ENCODE data around the gene ACADVL.

ACADVL gene

DNA sequence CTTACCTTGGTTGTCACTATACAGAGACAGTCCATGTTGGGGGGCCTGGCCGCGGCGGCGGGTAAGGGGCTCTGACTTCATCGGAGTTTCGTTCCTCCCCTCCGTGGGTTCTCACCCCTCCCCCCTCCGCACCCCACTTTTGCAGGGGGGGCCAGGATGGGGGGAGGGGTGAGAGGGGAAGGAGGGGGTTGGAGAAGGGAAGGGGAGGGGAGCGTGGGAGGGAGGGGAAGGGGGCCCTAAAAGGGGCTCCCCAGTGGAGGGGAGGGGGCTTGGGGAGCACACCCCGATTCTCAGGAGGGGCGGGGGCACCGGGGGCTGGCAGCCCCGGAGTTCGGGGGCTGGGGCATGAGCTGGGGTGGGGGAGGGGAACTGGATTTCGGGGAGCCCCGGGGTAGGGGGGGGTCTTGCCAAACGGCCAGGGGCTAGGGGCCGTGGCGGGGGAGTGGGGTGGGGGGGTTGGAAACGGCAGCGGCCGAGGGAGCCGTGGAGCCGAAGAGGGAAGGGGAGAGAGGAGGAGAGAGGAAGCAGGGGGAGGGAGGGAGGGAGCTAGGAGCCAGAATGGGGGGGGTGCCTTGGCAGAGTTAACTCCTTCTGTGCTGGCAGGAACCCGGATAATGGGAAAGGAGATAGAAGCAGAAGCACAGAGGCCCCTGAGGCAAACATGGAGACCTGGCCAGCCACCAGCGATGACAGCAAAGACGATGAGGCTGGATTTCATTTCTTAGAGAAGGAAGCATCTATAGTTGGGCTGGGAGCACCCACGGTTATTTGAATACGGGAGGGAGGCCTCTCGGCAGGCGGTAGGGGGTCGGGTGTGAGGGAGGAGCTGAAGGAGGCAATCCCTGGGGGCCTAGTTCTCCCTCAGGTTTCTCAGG is 2.4 kb upstream of the ACADVL start:
- peak overlapping the region; percentile 71 for H3K4me3 ChIP-seq (ENCODE audit: low read depth, low read length)
- TF ChIP-seq, protein P1, sequence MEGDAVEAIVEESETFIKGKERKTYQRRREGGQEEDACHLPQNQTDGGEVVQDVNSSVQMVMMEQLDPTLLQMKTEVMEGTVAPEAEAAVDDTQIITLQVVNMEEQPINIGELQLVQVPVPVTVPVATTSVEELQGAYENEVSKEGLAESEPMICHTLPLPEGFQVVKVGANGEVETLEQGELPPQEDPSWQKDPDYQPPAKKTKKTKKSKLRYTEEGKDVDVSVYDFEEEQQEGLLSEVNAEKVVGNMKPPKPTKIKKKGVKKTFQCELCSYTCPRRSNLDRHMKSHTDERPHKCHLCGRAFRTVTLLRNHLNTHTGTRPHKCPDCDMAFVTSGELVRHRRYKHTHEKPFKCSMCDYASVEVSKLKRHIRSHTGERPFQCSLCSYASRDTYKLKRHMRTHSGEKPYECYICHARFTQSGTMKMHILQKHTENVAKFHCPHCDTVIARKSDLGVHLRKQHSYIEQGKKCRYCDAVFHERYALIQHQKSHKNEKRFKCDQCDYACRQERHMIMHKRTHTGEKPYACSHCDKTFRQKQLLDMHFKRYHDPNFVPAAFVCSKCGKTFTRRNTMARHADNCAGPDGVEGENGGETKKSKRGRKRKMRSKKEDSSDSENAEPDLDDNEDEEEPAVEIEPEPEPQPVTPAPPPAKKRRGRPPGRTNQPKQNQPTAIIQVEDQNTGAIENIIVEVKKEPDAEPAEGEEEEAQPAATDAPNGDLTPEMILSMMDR (IDR thresholded peaks at IDR 0.05; ENCODE audit: low read depth, low read length), result no peak
- peak; percentile 81 for DNase-seq (ENCODE audit: low read depth, low spot score)
- in situ Hi-C loops (cut with HindIII; ENCODE audit: low sequenced_read_pairs), result no loop called here

DNA sequence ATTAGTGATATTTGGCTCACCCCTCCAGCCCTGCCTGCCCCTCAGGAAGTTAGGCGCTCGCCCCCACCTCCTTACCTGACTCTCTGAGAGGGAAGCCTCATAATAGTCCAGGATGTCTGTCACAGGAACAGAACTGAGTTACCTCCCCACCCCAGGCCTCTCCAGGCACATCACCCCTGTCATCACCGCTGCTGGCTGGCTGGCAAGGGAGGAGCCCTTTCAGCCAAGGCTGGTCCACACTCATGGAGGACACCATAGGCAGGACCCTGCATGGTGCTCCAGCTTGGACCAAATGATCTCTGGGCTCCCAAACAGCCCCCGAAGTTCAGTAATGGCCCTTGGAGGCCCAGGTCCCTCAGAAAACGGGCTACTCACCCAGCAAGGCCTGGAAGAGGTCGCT is 1.6 kb upstream of the ACADVL start:
- in situ Hi-C loops (cut with HindIII; ENCODE audit: low sequenced_read_pairs), result no loop called here
- no peak overlapping the region for H3K4me3 ChIP-seq (ENCODE audit: low read depth, low read length)
- DNase-seq (ENCODE audit: low read depth, low spot score), result no peak
- TF ChIP-seq, protein P1 (IDR thresholded peaks at IDR 0.05; ENCODE audit: low read depth, low read length), result no peak

DNA sequence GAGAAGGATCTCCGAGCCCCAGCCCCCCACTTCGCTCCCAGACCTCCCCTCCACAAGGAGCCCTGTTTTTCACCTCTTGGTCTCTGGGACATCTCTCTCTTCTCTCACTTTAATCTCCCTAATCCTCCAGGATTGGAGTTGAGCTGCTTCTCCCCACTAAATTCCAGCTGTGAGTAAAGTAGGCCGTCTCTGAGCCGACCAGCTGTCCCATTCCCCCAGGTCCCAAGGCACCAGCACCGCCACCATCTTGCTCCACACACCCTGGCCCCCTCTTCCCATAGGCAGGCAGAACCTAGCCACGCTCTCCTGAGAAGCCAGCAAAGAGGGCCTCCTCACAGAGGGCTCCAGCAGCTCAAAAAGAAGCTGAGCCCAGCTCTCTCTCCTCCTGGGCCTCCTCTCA is 980 bp upstream of the ACADVL start:
- in situ Hi-C loops (cut with HindIII; ENCODE audit: low sequenced_read_pairs), result no loop called here
- no peak for DNase-seq (ENCODE audit: low read depth, low spot score)
- no peak overlapping the region for H3K4me3 ChIP-seq (ENCODE audit: low read depth, low read length)
- TF ChIP-seq, protein P1 (IDR thresholded peaks at IDR 0.05; ENCODE audit: low read depth, low read length), result no peak

DNA sequence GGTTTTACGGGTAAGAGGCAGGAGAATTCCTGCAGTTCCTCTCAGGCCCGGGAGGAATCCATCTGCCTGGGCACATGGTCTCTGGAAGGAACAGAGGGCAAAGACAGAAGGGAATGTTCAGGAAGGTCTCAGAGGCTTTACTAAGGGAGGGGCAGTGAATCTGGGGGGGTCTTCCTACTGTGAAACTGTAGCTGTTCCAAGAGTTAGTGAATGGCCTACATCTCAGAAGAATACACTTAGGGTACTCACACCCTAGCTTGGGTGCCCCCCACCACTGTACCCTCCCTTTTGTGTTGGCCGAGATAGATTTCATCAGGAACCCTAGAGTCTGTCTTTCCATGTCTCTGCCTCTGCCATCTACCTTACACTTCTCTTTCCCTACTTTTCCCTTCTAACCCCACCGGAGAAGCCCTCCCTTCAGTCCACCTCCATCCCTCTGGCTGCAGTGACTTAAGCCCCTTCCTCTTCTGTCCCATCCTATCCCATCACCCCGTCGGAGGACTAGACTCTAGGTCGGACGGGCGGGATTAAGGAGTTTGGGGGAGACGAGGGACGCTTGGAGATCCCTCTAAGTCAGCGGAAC is 418 bp upstream of the ACADVL start:
- TF ChIP-seq, protein P1 (IDR thresholded peaks at IDR 0.05; ENCODE audit: low read depth, low read length), result no peak
- peak overlapping the region; percentile 80 for H3K4me3 ChIP-seq (ENCODE audit: low read depth, low read length)
- no peak for DNase-seq (ENCODE audit: low read depth, low spot score)
- in situ Hi-C loops (cut with HindIII; ENCODE audit: low sequenced_read_pairs), result no loop called here

DNA sequence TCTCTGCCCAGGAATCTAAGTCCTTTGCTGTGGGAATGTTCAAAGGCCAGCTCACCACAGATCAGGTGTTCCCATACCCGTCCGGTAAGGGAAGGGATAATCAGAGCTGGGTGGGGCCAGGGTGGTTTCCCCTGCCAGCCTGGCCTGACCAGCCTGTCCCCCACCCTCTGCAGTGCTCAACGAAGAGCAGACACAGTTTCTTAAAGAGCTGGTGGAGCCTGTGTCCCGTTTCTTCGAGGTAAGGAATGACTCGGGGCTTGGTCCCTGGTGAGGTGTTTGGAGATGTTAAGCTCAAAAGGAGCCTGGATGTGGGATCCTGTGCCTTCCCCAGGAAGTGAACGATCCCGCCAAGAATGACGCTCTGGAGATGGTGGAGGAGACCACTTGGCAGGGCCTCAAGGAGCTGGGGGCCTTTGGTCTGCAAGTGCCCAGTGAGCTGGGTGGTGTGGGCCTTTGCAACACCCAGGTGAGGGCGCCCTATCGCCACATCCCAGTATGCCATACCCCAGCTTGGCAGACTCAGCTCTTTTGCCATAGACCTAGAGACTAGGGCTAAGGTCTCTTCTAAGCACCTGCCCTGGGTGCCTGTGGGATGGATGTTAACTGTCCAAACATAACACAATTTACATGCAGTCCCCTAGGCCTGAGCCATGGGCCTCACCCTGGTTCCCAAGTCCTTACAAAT is 997 bp downstream of the ACADVL start:
- peak overlapping the region; percentile 80 for H3K4me3 ChIP-seq (ENCODE audit: low read depth, low read length)
- peak; percentile 68 for DNase-seq (ENCODE audit: low read depth, low spot score)
- TF ChIP-seq, protein P1 (IDR thresholded peaks at IDR 0.05; ENCODE audit: low read depth, low read length), result peak; percentile 57
- in situ Hi-C loops (cut with HindIII; ENCODE audit: low sequenced_read_pairs), result no loop called here

DNA sequence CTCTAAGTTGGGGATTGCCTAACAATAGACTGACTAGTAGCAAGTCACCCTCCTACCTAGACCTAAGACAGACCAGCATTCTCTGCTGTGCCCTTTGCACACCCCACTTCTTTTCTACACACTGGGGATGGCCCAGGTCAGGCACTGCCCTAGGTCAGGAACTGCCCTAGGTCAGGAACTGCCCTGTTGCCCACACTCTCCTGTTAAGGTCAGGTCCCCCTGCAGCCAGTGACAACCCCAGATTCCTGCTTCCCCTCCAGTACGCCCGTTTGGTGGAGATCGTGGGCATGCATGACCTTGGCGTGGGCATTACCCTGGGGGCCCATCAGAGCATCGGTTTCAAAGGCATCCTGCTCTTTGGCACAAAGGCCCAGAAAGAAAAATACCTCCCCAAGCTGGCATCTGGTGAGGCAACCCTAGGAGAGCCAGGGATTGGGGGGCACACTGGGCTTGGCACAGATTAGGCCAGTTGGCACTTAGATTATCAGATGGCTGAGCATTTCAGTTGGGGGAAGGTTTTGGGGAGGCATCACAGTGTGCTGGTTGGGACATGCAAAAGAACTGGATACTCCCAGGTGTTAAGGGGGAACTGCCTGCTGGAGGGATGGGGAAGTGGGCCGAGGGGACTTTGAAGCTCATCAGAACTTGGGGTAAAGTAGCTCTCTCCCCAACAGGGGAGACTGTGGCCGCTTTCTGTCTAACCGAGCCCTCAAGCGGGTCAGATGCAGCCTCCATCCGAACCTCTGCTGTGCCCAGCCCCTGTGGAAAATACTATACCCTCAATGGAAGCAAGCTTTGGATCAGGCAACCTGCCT is 1.7 kb downstream of the ACADVL start:
- TF ChIP-seq, protein P1 (IDR thresholded peaks at IDR 0.05; ENCODE audit: low read depth, low read length), result no peak
- in situ Hi-C loops (cut with HindIII; ENCODE audit: low sequenced_read_pairs), result no loop called here
- DNase-seq (ENCODE audit: low read depth, low spot score), result no peak
- no peak overlapping the region for H3K4me3 ChIP-seq (ENCODE audit: low read depth, low read length)

All from astrocyte of the spinal cord (primary cell).